ENCODE results near the gene INKA1.

DNA sequence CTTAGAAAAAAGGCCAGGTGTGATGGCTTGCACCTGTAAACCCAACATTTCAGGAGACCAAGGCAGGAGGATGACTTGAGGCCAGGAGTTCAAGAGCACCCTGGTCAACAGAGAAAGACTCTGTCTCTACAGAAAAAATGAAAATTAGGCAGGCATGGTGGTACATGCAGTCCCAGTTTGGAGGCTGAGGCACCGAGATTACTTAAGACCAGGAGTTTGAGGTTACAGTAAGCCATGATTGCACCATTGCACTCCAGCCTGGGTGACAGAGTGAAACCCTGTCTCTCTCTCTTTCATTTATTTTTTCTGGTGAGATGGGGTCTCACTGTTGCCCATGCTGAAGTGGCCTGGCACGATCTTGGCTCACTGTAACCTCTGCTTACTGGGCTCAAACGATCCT lies 41.4 kb upstream of the INKA1 start:
- TF ChIP-seq, protein P1, sequence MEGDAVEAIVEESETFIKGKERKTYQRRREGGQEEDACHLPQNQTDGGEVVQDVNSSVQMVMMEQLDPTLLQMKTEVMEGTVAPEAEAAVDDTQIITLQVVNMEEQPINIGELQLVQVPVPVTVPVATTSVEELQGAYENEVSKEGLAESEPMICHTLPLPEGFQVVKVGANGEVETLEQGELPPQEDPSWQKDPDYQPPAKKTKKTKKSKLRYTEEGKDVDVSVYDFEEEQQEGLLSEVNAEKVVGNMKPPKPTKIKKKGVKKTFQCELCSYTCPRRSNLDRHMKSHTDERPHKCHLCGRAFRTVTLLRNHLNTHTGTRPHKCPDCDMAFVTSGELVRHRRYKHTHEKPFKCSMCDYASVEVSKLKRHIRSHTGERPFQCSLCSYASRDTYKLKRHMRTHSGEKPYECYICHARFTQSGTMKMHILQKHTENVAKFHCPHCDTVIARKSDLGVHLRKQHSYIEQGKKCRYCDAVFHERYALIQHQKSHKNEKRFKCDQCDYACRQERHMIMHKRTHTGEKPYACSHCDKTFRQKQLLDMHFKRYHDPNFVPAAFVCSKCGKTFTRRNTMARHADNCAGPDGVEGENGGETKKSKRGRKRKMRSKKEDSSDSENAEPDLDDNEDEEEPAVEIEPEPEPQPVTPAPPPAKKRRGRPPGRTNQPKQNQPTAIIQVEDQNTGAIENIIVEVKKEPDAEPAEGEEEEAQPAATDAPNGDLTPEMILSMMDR (IDR thresholded peaks at IDR 0.05; ENCODE audit: insufficient read depth, low read length, poor library complexity, severe bottlenecking) = no peak
- no peak for TF ChIP-seq EZH2phosphoT487 (conservative IDR thresholded peaks at IDR 0.05; ENCODE audit: low read length)
